Activated CD8-positive, alpha-beta memory T cell treated with anti-CD3 and anti-CD28 coated beads, Interleukin-2, amount 50 U/mL, for 1 hour (primary cell): ENCODE results near the gene R3HDM2.
A peak's percentile ranks its signal among the peaks of the same experiment; 100 is the strongest.
"Not testable (repeated sequence)": the region's sequence is repeated elsewhere in the genome, so short reads cannot be mapped to it uniquely, and the experiment has no call there.

ENCODE experiments used
- DNase-seq: peaks from one replicate; pipeline ENCODE4 v3.0.0-alpha.2; 2020; ENCODE audit errors: extremely low read depth

Gene R3HDM2

DNA sequence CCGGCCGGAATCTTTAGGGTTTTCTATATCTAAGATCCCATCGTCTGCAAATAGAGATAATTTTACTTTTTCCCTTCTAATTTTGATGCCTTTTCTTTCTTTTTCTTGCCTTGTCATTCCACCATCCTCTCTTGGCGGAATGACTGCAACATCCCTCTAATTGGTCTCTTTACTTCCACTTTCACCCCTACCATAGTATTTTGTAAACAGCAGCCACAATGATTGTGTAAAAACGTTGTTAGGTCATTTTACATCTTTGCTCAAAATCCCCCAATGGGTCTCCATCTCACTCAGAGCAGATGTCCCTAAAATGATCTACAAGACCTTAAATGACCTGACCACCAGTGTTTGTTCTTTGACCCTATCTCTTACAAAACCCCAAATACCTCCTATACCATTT lies 99.9 kb downstream of the R3HDM2 start:
- no peak for DNase-seq

DNA sequence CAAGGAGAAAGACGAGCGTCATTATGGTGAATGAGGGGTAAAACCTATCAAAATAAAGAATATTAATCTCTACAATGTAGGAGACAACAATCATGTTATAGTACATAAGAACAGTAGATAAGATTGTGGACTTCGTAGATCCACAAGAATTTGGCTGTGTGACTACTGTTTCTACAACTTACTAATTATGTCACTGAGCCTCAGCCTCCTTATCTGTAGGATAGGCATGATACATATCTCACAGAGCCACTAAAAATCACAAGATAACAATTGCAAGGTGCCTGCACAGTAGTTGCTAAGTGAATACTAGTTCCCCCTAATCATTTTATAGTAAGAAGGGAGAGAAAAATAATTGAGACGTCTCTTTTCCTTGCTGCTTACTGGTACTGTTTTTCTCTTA lies 101.6 kb downstream of the R3HDM2 start:
- DNase-seq = no peak

DNA sequence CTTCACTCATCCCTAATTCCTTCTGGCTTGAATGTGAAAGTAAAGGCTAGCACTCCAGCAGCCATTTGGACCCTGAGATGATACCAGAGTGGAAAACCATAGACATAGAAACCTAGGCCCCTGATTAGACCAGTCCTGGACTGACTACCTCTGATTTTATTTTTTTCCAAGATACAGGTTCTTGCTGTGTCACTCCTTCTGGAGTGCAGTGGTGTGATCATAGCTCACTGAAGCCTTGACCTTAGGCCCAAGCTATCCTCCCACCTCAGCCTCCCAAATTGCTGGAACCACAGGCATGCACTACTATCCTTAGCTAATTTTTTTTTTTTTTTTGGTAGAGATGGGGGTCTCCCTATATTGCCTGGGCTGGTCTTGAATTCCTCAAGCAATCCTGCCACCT lies 105.4 kb downstream of the R3HDM2 start:
- no peak for DNase-seq

DNA sequence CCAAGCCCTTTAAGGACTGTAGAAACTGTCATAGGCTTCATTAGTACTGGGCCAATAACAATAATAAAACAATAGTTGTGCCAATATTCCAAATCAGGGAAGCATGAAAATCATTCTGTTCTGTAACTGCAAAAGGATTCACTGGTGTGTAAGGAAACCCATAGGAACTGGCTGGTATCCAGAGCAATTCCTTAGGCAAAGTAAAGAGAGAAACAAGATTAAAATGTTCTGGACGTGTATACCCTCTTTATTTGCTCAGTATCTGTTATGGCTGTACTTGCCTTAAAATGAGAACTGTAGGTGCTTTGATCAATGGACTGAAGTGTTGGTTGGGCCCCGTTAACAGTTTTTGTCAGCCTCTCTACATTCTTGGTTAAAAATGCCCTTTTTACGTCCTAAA lies 107.4 kb downstream of the R3HDM2 start:
- no peak for DNase-seq

DNA sequence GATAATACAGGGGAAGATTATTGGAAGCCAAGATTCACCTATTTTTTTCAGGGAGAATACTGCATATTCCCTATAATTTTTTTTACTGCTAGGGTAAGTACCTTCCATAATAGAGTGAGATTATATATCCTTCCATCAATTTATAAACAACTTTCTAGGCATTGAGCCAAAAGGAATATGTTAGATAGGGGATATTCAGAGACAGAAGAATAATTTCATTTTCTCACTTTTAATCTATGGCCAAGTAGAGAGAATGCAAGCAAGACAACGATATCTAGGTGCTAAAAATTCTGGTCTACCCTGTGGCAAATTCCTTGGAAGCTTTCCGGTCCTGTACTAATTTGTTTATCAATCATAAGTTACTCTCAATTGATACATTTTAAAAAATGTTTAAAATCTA lies 110.2 kb downstream of the R3HDM2 start:
- no peak for DNase-seq

DNA sequence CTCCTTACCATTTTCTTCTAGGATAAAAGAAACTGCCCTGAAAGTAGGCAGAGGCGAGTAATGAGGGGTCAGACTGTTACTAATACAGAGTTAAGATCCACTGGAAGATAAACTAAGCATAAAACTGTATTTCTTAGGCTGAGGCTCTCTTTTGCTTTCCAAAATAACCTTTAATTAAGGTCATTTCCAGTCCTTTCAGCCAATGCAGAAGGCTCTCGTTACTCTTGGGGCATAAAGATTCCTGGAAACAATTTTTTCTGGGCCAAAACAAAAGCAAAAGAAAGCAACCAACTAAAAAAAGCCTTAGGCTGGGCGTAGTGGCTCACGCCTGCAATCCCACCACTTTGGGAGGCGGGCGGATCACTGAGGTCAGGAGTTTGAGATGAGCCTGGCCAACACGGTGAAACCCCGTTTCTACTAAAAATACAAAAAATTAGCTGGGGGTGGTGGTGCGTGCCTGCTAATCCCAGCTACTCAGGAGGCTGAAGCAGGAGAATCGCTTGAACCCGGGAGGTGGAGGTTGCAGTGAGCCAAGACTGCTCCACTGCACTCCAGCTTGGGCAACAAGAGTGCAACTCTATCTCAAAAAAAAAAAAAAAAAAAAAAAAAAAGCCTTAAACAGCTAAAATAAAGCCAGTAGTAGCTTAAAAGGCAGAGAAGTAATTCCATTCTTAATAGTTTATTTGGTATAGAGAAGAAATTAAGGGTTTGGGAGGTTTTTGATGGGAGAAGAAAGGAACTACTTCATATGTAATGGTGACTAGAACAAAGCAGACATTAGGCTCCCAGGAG lies 111.0 kb downstream of the R3HDM2 start:
- DNase-seq = no peak

DNA sequence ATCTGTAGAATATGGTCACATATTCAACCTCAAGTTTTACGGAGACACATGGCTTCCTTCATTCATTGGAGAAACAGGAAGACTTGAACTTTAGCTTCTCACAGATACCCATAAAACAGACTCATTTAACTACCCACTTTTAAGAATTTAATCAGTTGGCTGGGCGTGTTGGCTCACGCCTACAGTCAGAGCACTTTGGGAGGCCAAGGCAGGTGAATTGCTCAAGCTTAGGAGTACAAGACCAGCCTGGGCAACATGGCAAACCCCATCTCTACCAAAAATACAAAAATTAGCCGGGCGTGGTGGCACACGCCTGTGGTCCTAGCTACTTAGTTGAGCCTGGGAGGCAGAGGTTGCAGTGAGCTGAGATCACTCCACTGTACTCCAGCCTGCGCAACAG lies 115.2 kb downstream of the R3HDM2 start:
- no peak for DNase-seq

DNA sequence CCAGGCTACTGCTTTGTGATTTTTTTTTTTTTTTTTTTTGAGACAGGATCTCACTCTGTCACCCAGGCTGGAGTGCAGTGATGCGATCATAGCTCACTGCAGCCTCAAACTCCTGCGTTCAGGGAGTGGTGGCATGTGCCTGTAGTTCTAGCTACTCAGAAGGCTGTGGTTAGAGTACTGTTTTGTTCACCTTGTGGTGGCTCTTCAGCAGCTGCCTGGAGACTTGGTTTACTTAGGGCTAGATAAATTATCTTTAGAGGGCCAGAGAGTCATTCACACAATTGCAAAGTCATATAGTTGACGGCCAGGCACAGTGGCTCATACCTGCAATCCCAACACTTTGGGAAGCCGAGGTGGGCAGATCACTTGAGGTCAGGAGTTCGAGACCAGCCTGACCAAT lies 118.6 kb downstream of the R3HDM2 start:
- not testable (repeated sequence) for DNase-seq

DNA sequence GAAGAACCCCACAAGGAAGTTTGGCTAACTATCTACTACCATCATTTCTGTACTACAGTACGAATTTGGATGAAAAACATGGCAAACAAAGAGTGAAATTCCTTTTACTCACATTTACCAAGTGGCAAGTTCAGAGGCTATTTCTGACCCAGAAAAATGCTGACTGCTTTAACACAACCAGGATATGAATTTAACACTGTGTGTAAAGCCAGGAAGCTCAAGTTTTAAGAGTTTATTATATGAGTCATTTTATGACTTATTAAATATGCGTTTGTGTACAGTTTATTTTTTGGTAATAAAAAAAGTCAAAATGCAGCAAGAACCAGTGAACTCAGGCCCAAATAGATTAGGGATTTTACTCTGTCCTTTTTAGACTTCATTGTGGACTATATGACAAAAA lies 121.4 kb downstream of the R3HDM2 start:
- no peak for DNase-seq

DNA sequence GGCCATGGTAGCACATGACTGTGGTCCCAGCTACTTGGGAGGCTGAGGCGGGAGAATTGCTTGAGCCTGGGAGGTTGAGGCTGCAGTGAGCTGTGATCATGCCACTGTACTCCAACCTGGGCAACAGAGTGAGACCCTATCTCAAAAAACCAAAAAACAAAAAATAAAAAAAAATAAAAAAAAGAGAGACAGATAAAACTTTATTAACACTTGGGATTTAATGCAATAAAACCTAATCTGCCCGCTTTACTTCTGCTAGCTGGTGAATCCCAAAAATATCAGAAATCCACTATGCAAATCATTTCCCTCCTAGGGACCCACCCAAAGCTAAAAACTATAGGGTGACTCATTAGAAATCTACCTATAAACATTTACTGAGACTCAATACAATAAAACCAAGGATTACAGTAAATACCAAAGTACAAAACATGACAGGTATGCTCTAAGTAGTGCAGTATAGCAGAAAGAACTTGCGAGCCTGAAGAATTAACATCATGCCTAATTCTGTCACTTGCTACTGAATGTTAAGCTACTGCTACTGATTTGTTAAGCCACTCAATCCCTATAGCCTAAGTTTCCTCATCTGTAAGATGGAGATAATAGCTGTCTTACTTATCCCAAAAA lies 129.8 kb downstream of the R3HDM2 start:
- no peak for DNase-seq

DNA sequence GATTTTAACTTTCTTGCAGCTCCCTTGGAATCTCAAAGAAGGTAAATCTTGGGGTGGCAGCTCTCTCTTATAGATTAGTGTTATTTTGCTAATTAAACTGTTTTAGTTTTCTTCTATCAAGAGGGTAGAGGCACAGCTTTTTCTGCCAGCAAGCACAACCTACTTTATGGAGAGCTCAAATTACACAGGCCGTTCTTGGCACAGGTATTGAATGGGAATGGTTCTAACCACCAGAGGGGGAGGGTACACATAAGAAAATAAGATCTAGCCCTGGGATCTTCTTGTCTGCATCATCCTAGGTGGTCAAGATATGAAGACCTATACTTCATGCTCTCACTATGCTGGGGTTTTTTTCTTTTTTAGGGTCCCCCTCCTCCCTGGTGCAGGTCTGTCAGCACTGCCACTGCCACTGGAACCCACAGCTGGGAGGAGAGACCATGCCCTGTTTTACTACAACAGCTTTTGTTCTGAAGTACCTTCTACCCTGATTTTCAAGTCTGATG lies 131.3 kb downstream of the R3HDM2 start:
- no peak for DNase-seq

DNA sequence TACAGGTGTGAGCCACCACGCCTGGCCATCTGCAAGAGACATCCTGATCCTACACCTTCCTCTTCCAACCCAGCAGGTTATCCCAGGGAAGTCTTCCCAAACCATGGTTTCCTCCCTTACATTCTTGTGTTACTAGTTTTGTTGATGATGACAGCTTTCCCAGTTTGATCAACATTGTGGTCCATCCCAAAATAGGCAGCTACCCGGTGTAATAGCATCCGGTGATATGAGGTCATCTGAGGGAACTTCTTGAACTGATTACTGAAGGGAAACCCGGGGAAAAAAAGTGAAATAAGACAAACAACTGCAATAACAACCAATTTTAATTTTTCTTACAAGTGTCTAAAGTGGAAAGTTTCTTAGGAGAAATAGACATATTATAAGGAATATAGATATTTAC lies 134.6 kb downstream of the R3HDM2 start:
- DNase-seq = no peak

DNA sequence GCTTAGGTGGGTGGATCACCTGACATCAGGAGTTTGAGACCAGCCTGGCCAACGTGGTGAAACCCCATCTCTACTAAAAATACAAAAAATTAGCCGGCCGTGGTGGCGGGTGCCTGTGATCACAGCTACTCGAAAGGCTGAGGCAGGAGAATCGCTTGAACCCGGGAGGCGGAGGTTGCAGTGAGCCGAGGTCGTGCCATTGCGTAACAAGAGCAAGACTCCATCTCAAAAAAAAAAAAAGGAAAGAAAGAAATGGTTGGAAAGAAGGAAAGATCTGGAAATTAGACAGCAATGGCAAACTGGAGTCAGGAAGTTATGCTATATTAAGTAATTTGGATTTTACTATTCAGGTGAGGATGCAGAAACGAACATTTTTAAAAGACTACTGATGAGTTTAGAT lies 148.8 kb downstream of the R3HDM2 start:
- DNase-seq = not testable (repeated sequence)

DNA sequence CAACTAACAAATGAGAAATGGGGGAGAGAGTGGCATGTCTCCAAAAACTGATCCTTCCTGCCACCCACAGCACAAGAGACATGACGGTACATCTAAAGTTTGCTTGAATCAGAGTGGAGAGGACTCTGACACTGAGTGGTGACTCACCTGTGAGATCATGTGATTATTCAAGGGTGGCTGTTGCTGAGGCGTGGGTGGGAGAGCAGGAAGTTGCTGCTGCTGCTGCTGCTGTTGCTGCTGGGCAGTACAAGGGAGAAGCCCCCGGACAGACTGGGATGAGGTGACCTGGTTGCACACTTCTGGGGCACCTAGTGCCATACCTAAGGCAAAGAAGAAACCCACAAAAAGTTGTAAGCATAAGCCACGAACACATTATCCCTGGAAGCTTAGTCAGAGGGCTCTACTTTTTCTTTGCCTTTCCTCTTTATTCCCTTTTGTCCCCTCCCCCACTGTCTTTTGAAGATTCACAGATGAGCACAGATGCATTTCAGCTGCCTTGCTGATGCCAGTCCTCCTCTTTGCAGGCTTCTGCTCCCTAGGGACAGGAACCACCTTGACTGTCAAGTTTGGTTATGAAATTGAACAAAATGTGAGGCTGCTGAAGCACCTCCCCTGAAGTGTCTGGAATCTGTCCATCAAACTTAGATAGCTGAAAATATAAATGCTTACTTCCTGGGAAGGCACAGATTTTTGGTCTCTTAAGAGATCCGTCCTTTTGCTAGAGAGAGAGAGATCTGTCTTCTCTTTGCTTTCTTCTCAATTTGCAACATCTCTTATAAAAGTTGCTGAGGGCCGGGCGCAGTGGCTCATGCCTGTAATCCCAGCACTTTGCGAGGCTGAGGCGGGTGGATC lies 150.4 kb downstream of the R3HDM2 start:
- peak; percentile 45 for DNase-seq

DNA sequence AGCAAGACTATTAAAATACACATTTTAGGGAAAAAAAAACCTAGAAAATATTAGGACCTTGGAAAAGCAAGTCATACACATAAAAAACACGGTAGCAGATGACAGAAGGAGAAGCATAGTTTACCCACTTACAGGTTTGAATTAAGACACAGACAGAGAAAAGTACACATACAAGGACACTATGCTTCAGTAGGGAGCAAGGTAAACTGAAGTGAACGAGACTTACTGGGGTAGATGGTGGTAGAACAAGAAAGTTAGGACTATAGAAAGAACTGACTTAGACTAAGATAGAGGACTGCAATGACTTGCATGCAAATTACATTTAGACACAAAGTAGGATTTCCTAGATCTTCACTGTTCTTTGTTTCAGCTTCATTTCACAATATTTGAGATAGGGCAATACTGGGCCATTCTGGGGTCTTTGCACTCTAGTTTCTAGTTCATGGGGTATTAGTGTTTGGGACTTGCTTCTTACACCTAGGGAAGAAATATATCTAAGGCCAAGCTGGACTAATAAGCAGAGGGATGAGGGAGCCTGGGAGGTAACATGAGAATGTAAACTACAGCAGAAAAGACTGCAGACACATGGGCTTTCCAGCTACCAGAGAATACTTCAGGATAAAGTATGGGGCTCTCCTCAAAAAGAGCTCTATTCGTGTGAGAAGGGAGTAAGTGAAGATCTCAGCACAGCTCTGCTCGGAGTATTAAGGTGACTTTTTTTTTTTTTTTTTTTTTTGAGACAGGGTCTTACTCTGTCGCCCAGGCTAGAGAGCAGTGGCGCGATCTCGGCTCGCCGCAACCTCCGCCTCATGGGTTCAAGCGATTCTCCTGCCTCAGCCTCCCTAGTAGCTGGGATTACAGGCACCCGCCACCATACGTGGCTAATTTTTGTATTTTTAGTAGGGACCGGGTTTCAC lies 152.1 kb downstream of the R3HDM2 start:
- no peak for DNase-seq

DNA sequence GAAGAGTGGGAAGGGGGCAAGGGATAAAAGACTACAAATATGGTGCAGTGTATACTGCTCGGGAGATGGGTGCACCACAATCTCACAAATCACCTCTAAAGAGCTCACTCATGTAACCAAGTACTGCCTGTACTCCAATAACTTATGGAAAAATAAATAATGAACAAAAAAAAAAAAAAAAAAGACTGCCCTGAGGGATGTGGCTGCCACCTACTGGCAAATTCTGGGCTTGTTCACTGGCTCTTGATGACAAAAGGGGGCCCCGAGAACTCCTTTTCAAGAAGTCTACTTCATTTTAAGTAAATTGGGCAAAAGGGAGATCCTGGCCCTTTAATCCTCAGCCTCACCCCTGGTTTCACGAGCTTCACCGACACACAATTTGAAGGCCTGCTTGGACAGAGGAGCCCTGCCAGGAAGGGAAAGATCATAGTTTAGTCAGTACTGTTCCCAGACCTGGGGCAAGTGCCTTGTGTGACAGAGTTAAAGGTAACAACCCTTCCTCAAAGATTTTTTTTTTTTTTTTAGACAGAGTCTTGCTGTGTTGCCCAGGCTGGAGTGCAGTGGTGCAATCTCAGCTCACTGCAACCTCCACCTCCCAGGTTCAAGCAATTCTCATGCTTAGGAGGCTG lies 153.8 kb downstream of the R3HDM2 start:
- no peak for DNase-seq

DNA sequence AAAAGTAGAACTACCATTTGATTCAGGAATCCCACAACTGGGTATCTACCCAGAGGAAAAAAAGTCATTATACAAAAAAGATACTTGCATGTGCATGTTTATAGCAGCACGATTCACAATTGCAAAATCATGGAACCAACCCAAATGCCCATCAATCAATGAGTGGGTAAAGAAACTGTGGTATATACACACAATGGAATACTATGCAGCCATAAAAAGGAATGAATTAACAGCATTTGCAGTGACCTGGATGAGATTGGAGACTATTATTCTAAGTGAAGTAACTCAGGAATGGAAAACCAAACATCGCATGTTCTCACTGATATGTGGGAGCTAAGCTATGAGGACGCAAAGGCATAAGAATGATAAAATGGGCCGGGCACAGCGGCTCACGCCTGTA lies 154.6 kb downstream of the R3HDM2 start:
- DNase-seq = not testable (repeated sequence)

DNA sequence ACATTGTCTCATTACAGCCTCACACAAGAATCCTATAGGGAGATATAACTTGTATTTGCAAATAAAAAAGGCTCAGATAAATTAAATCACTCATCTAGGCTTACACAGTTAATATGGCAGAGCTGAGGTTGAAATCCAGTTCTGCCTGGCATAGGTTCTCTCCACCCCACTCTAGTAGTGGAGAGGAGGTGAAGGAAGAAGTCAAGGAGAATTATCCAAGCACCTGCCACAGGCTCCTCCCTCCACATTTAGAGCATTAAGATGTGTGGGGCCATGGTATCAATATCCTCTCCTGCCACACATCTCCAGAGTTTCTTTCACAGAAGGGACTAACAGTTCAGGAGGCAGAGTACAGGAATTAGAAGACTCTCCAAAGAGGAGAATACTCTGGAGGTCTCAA lies 157.3 kb downstream of the R3HDM2 start:
- no peak for DNase-seq

DNA sequence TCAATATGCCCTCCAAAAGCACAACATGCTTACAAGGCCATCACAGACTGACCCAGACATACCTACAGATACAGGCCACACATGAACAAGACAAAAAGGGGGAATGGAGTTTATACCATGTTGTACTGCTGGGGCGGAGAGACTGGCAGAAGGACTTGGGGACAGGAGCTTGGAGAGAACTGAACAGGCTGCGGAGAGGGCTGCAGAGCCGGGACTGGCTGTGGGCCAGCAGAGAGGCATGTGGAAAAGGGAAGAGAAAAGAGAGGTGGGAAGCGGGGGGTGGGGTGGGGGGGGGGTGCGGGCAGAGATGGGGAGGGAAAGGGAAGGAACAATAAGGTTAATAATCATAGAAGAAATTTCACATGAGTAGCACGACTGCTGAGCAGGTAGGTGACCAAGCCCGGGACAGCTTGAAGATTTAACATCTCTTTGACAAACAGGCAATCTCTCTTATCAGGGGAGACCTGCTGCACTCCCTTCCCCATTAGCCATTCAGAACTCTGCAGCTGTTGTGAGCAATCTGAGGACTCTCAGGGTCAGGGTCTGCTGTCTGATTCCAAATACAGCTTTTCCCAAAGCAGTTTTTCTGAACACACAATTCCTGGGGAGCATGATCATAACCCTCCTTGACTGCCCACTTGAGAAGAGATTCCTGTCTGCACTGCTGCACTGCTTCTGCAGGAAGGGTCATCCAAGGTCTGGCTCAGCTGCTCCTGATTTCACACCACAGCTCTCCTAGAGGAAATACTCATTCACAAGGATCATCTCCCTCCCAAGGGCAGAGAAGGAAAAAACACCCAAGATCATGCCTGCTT lies 158.3 kb downstream of the R3HDM2 start:
- DNase-seq = no peak

DNA sequence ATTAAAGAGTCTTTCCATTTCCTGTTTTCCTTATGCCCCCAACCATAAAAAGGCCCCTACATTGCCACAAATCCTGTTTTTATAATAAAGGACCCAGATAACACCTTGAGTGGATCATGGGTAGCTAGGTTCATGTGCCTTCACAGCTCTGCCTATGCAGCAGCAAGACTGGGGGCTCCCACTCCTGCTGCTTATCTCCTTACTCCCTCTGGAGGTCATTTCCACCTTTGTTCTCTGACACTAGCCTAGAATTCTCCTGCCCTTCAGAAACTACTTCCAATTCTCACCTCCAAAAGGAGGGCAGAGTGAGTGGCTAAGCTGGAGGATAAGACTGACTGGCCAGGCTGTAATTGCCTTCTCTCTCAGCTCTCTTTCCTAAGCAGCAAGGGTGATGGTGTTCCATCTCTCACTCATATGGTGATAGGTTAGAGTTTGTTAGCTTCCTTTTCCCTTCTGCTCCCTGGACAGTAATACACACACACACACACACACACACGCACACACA lies 159.8 kb downstream of the R3HDM2 start:
- no peak for DNase-seq
